ENCODE measurements around the gene TNNI3K. TPM values are rescaled to one million over a fixed set of nuclear protein-coding genes. Genes with fewer than 3 reads are reported as not detected.

Gene TNNI3K
- polyA plus RNA-seq, 1 donor from 2014 or later: 3.5 TPM

DNA sequence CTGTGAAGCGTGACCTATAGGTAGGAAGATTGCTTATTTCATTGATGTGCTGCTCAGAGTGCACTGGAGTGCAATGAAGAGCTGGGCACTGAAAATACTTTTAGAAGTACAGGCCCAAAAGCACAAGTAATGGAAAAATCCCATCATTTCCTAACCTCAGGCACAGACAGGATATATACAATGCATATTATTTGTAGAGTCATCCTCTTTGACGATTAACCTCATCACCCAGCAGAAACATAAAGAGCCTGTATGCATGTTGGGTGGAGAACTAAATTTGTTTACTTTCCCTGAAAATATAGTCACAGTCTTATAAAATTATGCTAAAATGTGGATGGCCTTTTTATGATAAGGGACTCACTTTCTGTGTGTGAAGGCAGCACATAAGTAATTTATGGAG, 98.1 kb downstream of the TNNI3K start:
- H3K36me3 ChIP-seq (ENCODE audit: insufficient read depth, low read length): no peaks in the 10 kb centered on the region
- H2AFZ ChIP-seq (ENCODE audit: low read depth, low read length): no peak overlapping the region
- H4K20me1 ChIP-seq (ENCODE audit: insufficient read depth): no peaks in the 10 kb centered on the region
- H3K4me2 ChIP-seq (ENCODE audit: low read length): no peak overlapping the region
- H3K9ac ChIP-seq (ENCODE audit: low read length): no peak overlapping the region
- no peaks in the 10 kb centered on the region for H3K9me3 ChIP-seq (ENCODE audit: low read length)
- H3F3A ChIP-seq (ENCODE audit: insufficient read depth, low read length, poor library complexity, severe bottlenecking): no peaks in the 10 kb centered on the region
- no peak overlapping the region for H3K4me3 ChIP-seq (ENCODE audit: low read length)
- TF ChIP-seq SMC3 (conservative IDR thresholded peaks at IDR 0.05; ENCODE audit: poor library complexity) (no peak), EP300 (conservative IDR thresholded peaks at IDR 0.05; ENCODE audit: poor library complexity, severe bottlenecking) (no peak), POLR2AphosphoS5 (IDR thresholded peaks at IDR 0.05) (no peak), EZH2 (IDR thresholded peaks at IDR 0.05; ENCODE audit: borderline replicate concordance, insufficient read depth, low read length, poor library complexity, severe bottlenecking) (no peak), RAD21 (conservative IDR thresholded peaks at IDR 0.05) (no peak)
- TF ChIP-seq, protein P1, sequence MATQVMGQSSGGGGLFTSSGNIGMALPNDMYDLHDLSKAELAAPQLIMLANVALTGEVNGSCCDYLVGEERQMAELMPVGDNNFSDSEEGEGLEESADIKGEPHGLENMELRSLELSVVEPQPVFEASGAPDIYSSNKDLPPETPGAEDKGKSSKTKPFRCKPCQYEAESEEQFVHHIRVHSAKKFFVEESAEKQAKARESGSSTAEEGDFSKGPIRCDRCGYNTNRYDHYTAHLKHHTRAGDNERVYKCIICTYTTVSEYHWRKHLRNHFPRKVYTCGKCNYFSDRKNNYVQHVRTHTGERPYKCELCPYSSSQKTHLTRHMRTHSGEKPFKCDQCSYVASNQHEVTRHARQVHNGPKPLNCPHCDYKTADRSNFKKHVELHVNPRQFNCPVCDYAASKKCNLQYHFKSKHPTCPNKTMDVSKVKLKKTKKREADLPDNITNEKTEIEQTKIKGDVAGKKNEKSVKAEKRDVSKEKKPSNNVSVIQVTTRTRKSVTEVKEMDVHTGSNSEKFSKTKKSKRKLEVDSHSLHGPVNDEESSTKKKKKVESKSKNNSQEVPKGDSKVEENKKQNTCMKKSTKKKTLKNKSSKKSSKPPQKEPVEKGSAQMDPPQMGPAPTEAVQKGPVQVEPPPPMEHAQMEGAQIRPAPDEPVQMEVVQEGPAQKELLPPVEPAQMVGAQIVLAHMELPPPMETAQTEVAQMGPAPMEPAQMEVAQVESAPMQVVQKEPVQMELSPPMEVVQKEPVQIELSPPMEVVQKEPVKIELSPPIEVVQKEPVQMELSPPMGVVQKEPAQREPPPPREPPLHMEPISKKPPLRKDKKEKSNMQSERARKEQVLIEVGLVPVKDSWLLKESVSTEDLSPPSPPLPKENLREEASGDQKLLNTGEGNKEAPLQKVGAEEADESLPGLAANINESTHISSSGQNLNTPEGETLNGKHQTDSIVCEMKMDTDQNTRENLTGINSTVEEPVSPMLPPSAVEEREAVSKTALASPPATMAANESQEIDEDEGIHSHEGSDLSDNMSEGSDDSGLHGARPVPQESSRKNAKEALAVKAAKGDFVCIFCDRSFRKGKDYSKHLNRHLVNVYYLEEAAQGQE (IDR thresholded peaks at IDR 0.05; ENCODE audit: borderline replicate concordance): no peak
- no peaks in the 10 kb centered on the region for H3K27me3 ChIP-seq (ENCODE audit: insufficient read depth, low read depth, low read length)
- no peaks in the 10 kb centered on the region for H3K79me2 ChIP-seq (replicated peaks; ENCODE audit: insufficient read depth, low read length)
- no peak overlapping the region for H3K27ac ChIP-seq (ENCODE audit: low read length)
- no peaks in the 10 kb centered on the region for H3K9me2 ChIP-seq (ENCODE audit: insufficient read depth, low read length)

DNA sequence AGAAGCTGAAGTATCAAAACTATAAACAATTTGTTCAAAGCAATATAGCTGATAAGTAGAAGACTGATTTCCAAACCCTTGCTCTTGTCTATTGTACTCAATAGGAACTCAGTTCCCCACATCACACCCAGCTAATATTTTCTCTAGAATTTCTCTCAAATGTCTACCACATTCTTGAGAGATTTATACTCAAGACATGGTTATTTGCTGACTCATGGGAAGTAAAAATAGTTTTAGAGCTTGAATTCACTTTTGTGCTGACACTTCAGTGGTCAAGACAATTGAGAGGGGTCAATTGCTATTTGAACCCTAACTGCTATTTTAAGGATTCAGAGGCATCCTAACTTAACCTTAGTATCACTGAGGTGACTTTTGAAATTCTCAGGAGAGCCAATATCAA, 99.0 kb downstream of the TNNI3K start:
- no peaks in the 10 kb centered on the region for H3K9me2 ChIP-seq (ENCODE audit: insufficient read depth, low read length)
- H3K36me3 ChIP-seq (ENCODE audit: insufficient read depth, low read length): no peaks in the 10 kb centered on the region
- H2AFZ ChIP-seq (ENCODE audit: low read depth, low read length): no peak overlapping the region
- H3F3A ChIP-seq (ENCODE audit: insufficient read depth, low read length, poor library complexity, severe bottlenecking): no peaks in the 10 kb centered on the region
- H3K27me3 ChIP-seq (ENCODE audit: insufficient read depth, low read depth, low read length): no peaks in the 10 kb centered on the region
- TF ChIP-seq CTCF (IDR thresholded peaks at IDR 0.05; ENCODE audit: poor library complexity, severe bottlenecking) (no peak), TAF1 (IDR thresholded peaks at IDR 0.05; ENCODE audit: low read depth) (no peak), RAD21 (conservative IDR thresholded peaks at IDR 0.05) (no peak), POLR2AphosphoS5 (IDR thresholded peaks at IDR 0.05) (no peak)
- H4K20me1 ChIP-seq (ENCODE audit: insufficient read depth): no peaks in the 10 kb centered on the region
- no peak overlapping the region for H3K9ac ChIP-seq (ENCODE audit: low read length)
- no peaks in the 10 kb centered on the region for H3K9me3 ChIP-seq (ENCODE audit: low read length)
- no peak overlapping the region for H3K27ac ChIP-seq (ENCODE audit: low read length)
- H3K4me3 ChIP-seq (ENCODE audit: low read length): no peak overlapping the region
- no peaks in the 10 kb centered on the region for H3K79me2 ChIP-seq (replicated peaks; ENCODE audit: insufficient read depth, low read length)
- H3K4me2 ChIP-seq (ENCODE audit: low read length): no peak overlapping the region

GRCh38 chr1:74340656-74341055, 105.5 kb downstream of the TNNI3K start:
- no peak overlapping the region for H3K4me3 ChIP-seq (ENCODE audit: low read length)
- H3F3A ChIP-seq (ENCODE audit: insufficient read depth, low read length, poor library complexity, severe bottlenecking): no peaks in the 10 kb centered on the region
- no peaks in the 10 kb centered on the region for H3K9me3 ChIP-seq (ENCODE audit: low read length)
- no peak for TF ChIP-seq CTCF (IDR thresholded peaks at IDR 0.05; ENCODE audit: poor library complexity, severe bottlenecking)
- no peak for TF ChIP-seq SMC3 (conservative IDR thresholded peaks at IDR 0.05; ENCODE audit: poor library complexity)
- no peak for TF ChIP-seq TAF1 (IDR thresholded peaks at IDR 0.05; ENCODE audit: low read depth)
- TF ChIP-seq RAD21 (conservative IDR thresholded peaks at IDR 0.05): no peak
- TF ChIP-seq MXI1 (conservative IDR thresholded peaks at IDR 0.05; ENCODE audit: poor library complexity, severe bottlenecking): no peak
- TF ChIP-seq, protein P1 (IDR thresholded peaks at IDR 0.05; ENCODE audit: borderline replicate concordance): no peak
- no peaks in the 10 kb centered on the region for H3K36me3 ChIP-seq (ENCODE audit: insufficient read depth, low read length)
- H3K9ac ChIP-seq (ENCODE audit: low read length): no peak overlapping the region
- no peaks in the 10 kb centered on the region for H3K9me2 ChIP-seq (ENCODE audit: insufficient read depth, low read length)
- no peak overlapping the region for H3K27ac ChIP-seq (ENCODE audit: low read length)
- H3K79me2 ChIP-seq (replicated peaks; ENCODE audit: insufficient read depth, low read length): no peaks in the 10 kb centered on the region
- no peaks in the 10 kb centered on the region for H4K20me1 ChIP-seq (ENCODE audit: insufficient read depth)
- no peaks in the 10 kb centered on the region for H3K27me3 ChIP-seq (ENCODE audit: insufficient read depth, low read depth, low read length)
- H2AFZ ChIP-seq (ENCODE audit: low read depth, low read length): no peak overlapping the region
- H3K4me2 ChIP-seq (ENCODE audit: low read length): no peak overlapping the region

Data from neural cell (in vitro differentiated cells).